DOHH2 (cell line): Measurements from ENCODE around the gene ARHGAP20.

Experiments
- H3F3A ChIP-seq: fragments of 200-600 bp; sonication (generic), shearing (Covaris generic); 2 replicates; pipeline ENCODE4 v1.6.0; 2016; ENCODE audit warnings: antibody characterized with exemption, mild to moderate bottlenecking; ENCODE audit not compliant: control insufficient read depth, insufficient read depth
- H3K27ac ChIP-seq: fragments of 200-600 bp; sonication (generic); 2 replicates; pipeline ENCODE4 v1.5.1; 2014; ENCODE audit warnings: low read depth, mild to moderate bottlenecking, low read length, moderate library complexity
- H3K27me3 ChIP-seq: fragments of 200-600 bp; sonication (generic); 2 replicates; pipeline ENCODE4 v1.6.1; 2014; ENCODE audit warnings: mild to moderate bottlenecking, low read length, mixed read lengths; ENCODE audit not compliant: control insufficient read depth
- H3K36me3 ChIP-seq: fragments of 200-600 bp; sonication (generic); 2 replicates; pipeline ENCODE4 v1.6.1; 2014; ENCODE audit warnings: mild to moderate bottlenecking, low read length, moderate library complexity, mixed read lengths; ENCODE audit not compliant: control insufficient read depth
- H3K4me1 ChIP-seq: fragments of 200-600 bp; sonication (generic); 2 replicates; pipeline ENCODE4 v1.6.1; 2014; ENCODE audit warnings: mild to moderate bottlenecking, low read length, mixed read lengths; ENCODE audit not compliant: control insufficient read depth
- H3K4me2 ChIP-seq: fragments of 200-600 bp; sonication (generic); 2 replicates; pipeline ENCODE4 v1.6.0; 2014; ENCODE audit warnings: mild to moderate bottlenecking, low read length, moderate library complexity
- H3K4me3 ChIP-seq: fragments of 200-600 bp; sonication (generic); 2 replicates; pipeline ENCODE4 v1.5.1; 2014; ENCODE audit warnings: mild to moderate bottlenecking, low read length, mixed read lengths
- H3K79me2 ChIP-seq: fragments of 200-600 bp; sonication (generic); 2 replicates; pipeline ENCODE4 v1.6.1; 2014; ENCODE audit warnings: mild to moderate bottlenecking, low read length, mixed read lengths; ENCODE audit not compliant: control insufficient read depth
- H3K9me2 ChIP-seq: fragments of 200-600 bp; sonication (generic); replicated peaks from 2 replicates; pipeline ENCODE4 v1.6.1; 2014; ENCODE audit warnings: mild to moderate bottlenecking, low read length, mixed read lengths; ENCODE audit not compliant: control insufficient read depth
- H3K9me3 ChIP-seq: fragments of 200-600 bp; sonication (generic); 2 replicates; pipeline ENCODE4 v1.6.1; 2014; ENCODE audit warnings: antibody characterized with exemption, low read length, mixed read lengths; ENCODE audit not compliant: control insufficient read depth, insufficient read depth
- H4K20me1 ChIP-seq: fragments of 200-600 bp; sonication (generic); 2 replicates; pipeline ENCODE4 v1.6.0; 2014; ENCODE audit warnings: low read depth, mild to moderate bottlenecking, antibody characterized with exemption, low read length, moderate library complexity; ENCODE audit not compliant: control insufficient read depth, insufficient read depth
- EZH2phosphoT487 ChIP-seq: fragments of 200-600 bp; sonication (generic); IDR thresholded peaks from 2 replicates; pipeline ENCODE4 v1.6.1; 2017; ENCODE audit warnings: borderline replicate concordance, mild to moderate bottlenecking, antibody characterized with exemption, low read length, moderate library complexity, mixed read lengths
- TF ChIP-seq, protein P1 (sequence below): fragments of 200-600 bp; sonication (generic); IDR thresholded peaks from one replicate; pipeline ENCODE4 v1.5.1; 2014; ENCODE audit warnings: antibody characterized with exemption, mild to moderate bottlenecking, low read depth, low read length; ENCODE audit not compliant: poor library complexity, severe bottlenecking

ARHGAP20 gene

DNA sequence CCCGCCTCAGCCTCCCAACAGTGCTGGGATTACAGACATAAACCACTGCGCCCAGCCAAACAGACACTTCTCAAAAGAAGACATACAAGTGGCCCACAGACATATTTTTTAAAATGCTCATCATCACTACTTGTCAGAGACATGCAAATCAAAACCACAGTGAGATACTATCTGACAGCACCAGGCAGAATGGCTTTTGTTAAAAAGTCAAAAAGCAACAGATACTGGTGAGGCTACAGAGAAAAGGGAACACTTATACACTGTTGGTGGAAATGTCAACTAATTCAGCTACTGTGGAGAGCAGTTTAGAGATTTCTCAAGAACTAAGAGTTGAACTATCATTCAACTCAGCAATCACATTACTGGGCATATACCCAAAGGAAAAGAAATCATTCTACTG, 67.0 kb downstream of the ARHGAP20 start:
- Histone ChIP-seq H3K9me2 (no peaks in the 10 kb centered on the region; the same call in 1 of the 2 replicates), H3K4me2 (no peak overlapping the region), H3K79me2 (no peaks in the 10 kb centered on the region), H3K4me1 (no peaks in the 10 kb centered on the region), H3K27ac (no peak overlapping the region), H3K4me3 (no peak overlapping the region), H4K20me1 (no peaks in the 10 kb centered on the region), H3K36me3 (no peaks in the 10 kb centered on the region), H3F3A (no peaks in the 10 kb centered on the region), H3K27me3 (no peaks in the 10 kb centered on the region), H3K9me3 (no peaks in the 10 kb centered on the region)
- TF ChIP-seq, protein P1, sequence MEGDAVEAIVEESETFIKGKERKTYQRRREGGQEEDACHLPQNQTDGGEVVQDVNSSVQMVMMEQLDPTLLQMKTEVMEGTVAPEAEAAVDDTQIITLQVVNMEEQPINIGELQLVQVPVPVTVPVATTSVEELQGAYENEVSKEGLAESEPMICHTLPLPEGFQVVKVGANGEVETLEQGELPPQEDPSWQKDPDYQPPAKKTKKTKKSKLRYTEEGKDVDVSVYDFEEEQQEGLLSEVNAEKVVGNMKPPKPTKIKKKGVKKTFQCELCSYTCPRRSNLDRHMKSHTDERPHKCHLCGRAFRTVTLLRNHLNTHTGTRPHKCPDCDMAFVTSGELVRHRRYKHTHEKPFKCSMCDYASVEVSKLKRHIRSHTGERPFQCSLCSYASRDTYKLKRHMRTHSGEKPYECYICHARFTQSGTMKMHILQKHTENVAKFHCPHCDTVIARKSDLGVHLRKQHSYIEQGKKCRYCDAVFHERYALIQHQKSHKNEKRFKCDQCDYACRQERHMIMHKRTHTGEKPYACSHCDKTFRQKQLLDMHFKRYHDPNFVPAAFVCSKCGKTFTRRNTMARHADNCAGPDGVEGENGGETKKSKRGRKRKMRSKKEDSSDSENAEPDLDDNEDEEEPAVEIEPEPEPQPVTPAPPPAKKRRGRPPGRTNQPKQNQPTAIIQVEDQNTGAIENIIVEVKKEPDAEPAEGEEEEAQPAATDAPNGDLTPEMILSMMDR, result no peak
- no peak for TF ChIP-seq EZH2phosphoT487

GRCh38 chr11:110634370-110634769, 77.9 kb downstream of the ARHGAP20 start:
- Histone ChIP-seq H3K36me3 (no peaks in the 10 kb centered on the region), H3K4me3 (no peak overlapping the region), H4K20me1 (no peaks in the 10 kb centered on the region), H3K4me1 (no peaks in the 10 kb centered on the region), H3K27me3 (no peaks in the 10 kb centered on the region), H3K79me2 (no peaks in the 10 kb centered on the region), H3K9me3 (no peaks in the 10 kb centered on the region), H3K27ac (no peak overlapping the region), H3F3A (no peaks in the 10 kb centered on the region), H3K4me2 (no peak overlapping the region), H3K9me2 (no peaks in the 10 kb centered on the region)
- no peak for TF ChIP-seq EZH2phosphoT487
- TF ChIP-seq, protein P1, result no peak

GRCh38 chr11:110631551-110631950, 80.7 kb downstream of the ARHGAP20 start:
- H3K4me1 ChIP-seq, result no peaks in the 10 kb centered on the region
- no peaks in the 10 kb centered on the region for H4K20me1 ChIP-seq
- H3K27ac ChIP-seq, result no peak overlapping the region
- no peaks in the 10 kb centered on the region for H3K9me2 ChIP-seq
- no peak overlapping the region for H3K4me2 ChIP-seq
- H3K36me3 ChIP-seq, result no peaks in the 10 kb centered on the region
- no peaks in the 10 kb centered on the region for H3F3A ChIP-seq
- no peak overlapping the region for H3K4me3 ChIP-seq
- no peaks in the 10 kb centered on the region for H3K79me2 ChIP-seq
- no peaks in the 10 kb centered on the region for H3K27me3 ChIP-seq
- H3K9me3 ChIP-seq, result no peaks in the 10 kb centered on the region
- TF ChIP-seq, protein P1, result no peak
- TF ChIP-seq EZH2phosphoT487, result no peak

- Histone ChIP-seq H3K79me2 (no peaks in the 10 kb centered on the region), H3K4me3 (no peak overlapping the region), H4K20me1 (no peaks in the 10 kb centered on the region), H3K36me3 (no peaks in the 10 kb centered on the region), H3K27me3 (no peaks in the 10 kb centered on the region), H3K4me1 (no peaks in the 10 kb centered on the region), H3K9me3 (no peaks in the 10 kb centered on the region), H3K4me2 (no peak overlapping the region), H3F3A (no peaks in the 10 kb centered on the region), H3K9me2 (no peaks in the 10 kb centered on the region), H3K27ac (no peak overlapping the region)
- TF ChIP-seq, protein P1, result no peak
- no peak for TF ChIP-seq EZH2phosphoT487
Measured at GRCh38 chr11:110629594-110629993, 82.6 kb downstream of the ARHGAP20 start.
